ENCODE results near the gene PTPN3.

The PTPN3 gene

DNA sequence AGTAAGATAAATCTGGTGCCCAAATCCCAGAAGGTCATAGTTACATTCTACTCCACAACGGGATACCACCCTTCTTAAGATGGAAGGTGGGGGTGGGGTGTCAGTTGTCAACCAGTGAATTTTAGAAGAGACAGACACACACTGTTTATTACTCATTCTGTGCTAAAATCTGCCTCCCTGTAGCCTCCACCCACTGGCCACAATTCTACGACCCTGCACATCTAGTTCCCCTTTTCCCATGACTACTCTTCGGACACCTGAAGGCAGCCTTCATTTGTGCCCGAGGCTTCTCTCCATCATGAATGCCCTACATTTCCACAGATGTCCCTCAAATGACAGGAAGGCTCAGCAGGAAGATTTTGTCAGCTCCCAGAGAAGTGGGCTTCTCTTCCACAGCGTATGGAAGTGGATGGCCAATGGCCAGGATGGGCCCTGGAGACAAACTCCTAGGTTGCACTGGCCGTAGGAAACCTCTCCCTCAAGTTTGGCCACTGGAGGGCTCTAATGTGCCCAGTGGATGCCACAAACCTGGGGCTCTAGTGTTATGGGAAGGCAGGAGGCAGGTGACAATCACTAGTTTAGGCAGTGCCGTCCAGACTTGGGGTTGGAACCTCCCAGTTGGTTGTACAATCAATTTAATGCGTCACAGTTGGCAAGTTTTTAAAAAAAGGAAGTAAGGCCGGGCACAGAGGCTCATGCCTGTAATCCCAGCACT lies 46.6 kb downstream of the PTPN3 start:
- no peak for DNase-seq

DNA sequence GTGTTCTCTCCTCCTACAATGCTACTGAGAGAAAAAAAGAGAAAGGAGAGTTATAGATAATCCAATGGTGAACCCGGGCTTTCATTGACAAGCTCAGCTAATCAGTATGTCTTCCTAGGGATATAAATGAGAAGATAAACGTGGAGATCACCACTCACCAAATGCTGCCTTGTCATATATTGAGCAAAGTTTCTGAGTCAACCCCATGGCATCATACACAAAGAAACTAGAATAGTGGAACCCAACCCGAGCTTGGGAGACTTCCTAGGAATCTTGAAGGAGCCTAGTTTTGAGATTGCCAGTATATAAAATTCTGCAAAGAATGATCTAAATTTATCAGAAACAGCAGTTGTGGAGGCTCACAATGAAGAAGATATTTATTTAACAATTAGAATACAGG lies 47.8 kb downstream of the PTPN3 start:
- no peak for DNase-seq

DNA sequence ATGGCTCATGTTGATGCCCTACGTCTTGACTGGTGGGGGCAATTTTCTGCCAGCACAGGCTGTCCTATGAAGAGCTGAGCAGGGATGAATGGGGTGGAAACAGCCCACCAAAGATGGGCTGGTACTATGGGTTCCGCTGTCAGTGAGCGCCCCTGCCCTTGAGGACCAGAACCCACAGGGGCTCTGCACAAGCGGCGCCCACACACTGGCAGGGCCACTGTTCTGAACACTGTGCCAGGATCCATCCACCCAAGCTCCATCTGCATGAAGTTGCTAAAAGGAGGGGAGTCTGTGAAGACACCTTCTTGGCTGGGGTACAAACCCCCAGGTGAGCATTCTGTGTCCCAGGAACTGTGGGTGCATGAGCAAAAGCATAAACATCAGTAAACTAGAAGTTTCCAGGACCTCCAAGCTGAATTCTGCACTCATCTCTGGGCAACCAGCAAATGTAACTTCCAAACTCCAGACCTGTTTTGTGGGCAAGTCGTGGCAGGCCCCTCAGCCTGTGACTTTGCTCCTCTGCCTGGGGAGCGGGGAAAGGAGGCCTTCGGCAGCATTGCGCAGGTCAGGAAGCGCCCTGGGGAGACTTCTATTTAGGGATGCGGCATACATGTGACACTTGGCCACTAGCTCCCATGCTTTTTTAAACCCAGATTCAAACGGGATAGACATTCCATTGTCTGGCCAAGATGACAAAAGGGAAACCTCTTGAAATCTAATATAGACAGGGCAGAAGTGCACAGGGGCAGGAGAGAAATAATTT lies 48.9 kb downstream of the PTPN3 start:
- no peak for DNase-seq

DNA sequence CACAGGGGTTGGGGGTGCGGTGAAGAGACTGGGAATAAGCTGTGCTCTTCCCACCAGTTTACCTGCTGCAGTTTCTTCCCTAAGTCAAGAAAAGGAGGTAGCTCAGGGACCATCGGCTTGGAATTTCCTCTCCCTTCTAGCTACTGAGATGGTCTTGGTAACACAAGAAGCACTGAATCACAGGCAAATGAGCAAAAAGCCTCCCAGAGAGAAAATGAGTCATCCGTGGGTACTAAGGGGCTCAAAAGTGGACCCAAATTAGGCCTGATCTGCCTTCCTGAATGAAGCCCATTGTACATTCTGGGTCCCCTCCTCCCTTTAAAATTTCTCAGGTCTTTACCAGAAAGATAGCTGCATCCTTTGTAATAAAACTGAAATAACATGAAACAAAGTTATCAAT lies 49.9 kb downstream of the PTPN3 start:
- DNase-seq = no peak

DNA sequence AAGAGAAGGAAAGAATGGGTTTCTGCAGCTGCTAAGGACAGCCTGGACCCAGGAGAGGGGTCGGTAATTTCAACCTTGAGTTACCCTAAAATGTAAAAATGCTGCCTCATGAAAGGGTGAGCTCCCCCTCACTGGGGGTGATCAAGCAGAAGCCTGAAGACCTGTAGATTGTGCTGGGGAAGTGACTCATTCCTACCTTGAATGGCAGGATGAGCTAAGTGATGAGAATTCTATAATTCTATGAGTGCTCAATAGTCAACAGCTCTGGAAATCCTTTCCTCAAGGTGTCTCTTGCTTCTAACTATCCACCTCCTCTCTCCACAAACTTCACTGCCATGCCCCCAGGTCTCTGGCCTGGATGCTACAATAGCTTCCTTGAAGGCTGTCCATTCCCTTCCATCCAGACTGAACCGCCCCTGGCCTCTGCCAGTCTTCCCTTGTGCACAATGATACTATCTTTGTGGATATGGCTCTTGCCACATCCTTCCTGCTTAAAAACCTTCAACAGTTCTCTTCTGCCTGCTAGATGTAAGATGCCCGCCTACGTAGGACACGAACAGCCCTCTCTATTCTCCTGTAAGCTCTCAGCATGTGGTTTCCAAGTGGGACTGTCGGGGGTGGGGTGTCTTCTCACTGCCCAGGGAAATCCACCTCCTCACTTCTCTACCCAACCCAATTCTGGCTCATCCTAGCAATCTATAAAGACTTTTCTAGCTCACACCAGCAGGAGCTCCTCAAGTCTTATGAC lies 50.6 kb downstream of the PTPN3 start:
- DNase-seq = no peak

DNA sequence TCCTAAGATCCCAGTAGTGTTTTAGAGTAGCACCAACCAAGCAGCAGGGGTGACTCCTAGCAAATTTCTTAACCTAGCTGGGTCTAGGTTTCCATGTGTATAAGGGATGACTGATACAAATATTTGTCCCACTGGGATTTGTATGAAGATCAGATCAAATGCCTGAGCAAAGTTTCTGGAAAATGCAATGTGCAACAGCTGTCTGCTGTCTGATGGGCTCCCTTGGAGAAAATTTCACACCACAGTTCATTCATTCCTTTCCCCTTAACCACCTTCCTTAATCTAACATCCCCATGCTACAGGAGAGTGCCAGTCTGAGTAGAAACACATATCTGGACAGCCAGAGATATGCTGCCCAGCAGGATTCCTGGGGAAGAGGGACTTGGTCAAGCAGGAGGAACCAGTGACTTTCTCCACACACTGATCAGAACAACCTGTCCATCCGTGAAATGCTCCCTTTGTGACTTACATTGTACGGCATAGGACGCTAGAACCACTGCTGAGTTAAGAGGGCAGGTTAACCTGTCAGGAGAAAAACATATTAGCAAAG lies 53.3 kb downstream of the PTPN3 start:
- DNase-seq = no peak

DNA sequence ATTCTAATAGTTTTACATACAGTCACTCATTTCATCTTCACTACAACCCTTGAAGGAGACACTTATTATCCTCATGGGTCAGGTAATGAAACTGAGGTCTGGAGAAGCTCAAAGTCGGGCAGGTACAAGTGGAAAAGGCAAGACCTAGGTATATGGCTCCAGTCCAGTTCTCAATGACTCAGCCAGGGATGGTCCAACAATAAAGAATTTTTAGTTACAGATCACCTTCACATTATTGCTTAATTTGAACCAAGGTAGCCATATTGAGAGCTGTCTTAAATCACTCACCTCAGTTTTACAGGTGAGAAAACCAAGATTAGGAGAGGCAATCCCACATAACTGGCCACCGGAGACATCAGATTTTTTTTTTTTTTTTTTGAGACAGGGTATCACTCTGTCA lies 55.4 kb downstream of the PTPN3 start:
- DNase-seq = no peak

DNA sequence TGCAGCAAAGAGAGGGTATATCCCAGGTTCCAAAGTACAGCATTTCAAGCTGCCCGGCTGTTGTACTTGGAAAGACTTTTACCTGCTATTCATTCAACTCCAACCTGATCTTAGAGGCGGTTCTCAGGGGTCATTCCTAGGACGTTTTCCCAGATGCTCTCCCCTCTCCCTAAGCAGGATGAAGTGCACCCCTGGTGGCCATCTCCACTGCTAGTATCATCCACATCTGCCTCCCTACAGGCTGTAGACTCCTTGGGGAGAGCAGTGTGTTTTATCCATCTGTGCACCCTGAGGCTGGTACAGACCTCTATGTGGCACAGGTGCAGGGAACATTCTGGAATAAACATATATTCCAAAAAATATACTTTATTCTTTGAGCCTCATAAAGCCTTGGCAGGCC lies 56.8 kb downstream of the PTPN3 start:
- DNase-seq = no peak

DNA sequence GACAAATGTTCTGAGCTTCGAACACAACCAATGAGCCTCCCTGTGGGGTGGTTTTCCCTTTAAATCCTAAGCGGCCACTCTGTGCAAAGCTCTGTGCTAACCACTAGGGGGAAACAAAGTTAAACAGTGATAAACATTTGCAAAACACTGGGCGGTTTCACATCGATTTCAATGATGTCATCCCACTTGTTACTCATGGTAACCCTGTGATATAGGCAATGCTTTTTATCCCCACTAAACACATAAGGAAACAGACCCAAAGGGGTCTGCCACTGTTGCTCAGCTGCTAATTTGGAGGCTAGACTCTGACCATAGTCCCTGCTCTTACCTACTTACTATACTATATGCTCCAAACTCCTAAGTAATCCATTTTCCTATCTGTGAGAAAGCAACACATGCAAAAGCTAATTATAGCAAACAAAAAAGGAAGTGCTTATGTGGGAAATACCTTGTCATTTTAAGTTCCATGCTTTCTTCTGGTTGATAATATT lies 57.3 kb downstream of the PTPN3 start:
- DNase-seq = peak; percentile 64

DNA sequence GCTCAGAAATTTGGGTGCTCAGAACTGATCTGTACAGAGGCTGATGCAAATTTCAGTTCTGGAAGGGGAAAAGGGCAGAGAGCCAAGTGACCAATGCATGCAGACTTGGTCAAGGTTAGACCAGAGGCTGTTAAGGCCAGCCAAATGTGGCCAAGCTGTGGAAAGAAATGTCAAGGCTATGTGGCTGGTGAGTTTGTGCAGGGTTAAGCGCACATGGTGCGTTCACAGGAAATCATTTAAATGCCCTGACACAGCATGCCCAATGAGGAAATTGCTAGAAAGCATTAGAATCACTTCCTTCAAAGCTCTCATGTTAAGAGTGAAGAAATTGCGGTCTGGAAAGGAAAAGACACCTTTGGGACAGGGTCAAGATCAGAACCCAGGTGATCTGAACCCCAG lies 58.0 kb downstream of the PTPN3 start:
- no peak for DNase-seq

DNA sequence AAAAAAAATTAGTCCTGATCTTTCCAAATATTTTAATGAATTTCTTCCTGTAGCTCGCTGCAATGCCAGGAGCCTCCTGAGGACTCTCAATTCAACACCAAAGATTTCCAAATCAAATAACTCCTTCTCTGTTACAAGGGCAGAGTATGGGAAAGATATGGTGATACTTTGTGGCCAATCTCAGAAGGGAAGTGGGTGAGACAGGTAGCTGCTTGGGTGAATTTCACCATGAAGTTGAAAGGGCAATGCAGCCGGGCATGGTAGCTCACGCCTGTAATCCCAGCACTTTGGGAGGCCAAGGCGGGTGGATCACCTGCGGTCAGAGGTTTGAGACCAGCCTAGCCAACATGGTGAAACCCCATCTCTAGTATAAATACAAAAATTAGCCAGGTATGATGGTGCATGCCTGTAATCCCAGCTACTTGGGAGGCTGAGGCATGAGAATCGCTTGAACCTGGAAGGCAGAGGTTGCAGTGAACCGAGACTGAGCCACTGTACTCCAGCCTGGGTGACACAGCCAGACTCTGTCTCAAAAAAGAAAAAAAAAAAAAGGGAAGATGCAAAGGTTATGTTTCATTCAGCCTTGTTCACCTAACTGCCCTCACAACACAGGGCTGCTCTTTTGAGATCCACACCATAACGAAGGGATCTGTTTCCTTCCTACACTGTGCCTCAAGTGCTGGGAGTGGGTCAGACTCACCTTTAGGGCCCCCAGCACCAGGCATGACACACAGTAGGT lies 58.6 kb downstream of the PTPN3 start:
- no peak for DNase-seq

DNA sequence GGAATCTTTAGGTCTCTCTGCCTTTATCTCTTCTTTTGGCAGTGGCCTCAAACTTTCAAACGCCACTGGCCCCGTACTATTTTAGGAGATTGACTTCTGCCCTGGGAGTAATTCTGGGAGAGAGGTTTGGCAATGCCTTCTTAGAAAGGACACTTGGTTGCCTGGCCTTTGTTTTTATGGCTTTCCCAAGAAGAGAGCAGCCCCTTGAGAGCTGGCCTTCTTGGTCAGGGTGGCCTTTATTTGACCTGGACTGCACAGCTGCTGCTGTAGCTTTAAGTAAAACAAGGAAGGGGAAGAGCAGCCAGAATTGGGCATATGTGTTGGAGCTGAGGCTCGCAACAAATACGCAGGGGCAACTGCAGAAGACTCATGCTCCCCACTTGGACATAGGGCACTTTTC lies 60.8 kb downstream of the PTPN3 start:
- no peak for DNase-seq

DNA sequence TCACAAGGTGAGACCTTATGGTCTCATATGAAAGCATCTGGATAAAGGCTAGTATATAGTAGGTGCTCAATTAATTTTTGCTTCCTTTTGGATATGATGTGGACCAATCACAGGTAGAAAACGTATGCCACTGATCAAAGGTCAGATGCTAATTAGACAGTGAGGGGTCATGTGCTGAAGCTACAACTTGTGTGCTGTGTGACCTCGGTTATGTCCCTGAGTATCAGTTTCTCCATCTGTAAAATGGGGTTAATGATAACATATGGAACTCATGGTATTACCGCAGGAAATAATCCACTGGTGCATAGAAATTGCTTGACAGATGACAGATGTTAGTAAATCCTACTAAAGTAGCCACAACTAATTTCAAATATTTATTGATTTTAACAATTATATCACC lies 62.0 kb downstream of the PTPN3 start:
- DNase-seq = no peak

DNA sequence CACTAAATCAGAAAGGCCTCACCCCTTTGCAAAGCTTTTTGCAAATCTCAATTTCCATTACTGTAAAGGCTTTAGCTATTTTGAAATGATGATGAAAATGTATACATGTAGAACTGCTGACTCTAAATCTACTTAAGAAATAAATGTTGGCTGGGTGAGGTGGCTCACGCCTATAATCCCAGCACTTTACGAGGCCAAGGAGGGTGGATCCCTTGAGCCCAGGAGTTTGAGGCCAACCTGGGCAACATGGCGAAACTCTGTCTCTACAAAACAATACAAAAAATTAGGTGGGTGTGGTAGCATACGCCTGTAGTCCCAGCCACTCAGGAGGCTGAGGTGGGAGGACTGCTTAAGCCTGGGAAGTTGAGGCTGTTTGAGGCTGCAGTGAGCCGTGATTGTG lies 64.6 kb downstream of the PTPN3 start:
- no peak for DNase-seq

DNA sequence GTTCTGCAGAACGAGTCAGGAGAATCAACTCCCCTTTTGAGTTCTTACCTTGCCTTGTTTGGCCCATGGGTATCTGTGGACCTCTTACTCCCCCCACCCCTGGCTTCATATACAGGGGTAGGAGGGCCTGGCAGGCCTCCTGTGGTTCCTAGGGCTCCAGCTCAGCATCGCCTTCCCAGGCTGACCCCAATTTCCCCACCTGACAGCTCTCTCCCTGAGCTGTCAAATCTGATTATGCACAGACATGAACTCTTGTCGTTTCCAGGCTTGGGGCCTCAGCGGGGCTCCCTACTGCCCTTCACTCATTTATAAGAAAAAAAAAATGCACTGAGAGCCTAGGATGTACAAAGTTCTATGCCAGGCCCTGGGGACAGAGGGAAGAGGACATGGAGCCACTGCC lies 67.9 kb downstream of the PTPN3 start:
- no peak for DNase-seq

DNA sequence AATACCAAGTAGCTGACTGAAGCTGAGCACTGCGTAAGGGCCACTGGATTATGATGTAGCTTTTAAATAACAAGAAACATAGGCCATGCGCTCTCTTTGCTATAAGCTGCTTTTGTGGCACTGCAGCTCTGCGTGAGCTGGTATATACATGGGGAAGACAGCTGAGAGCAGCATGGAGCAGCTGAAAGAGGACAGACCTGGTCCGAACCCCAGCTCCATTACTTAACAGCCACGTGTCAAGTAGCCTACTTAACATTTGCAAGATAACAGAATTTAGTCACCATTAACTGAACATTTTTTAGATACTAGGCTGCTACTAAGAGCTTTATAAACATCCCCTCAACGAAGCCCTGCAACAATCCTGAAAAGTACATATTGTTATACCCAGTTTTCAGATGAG lies 69.3 kb downstream of the PTPN3 start:
- DNase-seq = no peak

DNA sequence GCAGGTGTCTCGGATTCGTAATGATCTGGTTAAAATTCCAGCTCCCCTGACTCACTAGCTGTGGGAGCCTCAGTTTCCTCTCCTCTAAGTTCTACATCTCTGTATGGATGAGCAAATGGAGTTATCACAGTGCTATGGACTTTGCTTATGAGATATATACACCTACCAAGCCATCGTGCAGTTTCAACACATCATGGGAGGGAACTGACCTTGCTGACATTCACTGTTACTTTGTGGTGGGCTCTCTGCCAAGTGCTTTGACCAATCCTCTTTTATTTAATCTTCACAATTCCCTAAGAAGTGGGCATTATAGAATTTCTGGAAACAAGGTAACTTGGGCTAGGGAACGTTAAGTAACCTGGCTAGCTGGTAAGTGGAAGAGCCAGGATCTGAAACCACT lies 70.2 kb downstream of the PTPN3 start:
- DNase-seq = no peak

DNA sequence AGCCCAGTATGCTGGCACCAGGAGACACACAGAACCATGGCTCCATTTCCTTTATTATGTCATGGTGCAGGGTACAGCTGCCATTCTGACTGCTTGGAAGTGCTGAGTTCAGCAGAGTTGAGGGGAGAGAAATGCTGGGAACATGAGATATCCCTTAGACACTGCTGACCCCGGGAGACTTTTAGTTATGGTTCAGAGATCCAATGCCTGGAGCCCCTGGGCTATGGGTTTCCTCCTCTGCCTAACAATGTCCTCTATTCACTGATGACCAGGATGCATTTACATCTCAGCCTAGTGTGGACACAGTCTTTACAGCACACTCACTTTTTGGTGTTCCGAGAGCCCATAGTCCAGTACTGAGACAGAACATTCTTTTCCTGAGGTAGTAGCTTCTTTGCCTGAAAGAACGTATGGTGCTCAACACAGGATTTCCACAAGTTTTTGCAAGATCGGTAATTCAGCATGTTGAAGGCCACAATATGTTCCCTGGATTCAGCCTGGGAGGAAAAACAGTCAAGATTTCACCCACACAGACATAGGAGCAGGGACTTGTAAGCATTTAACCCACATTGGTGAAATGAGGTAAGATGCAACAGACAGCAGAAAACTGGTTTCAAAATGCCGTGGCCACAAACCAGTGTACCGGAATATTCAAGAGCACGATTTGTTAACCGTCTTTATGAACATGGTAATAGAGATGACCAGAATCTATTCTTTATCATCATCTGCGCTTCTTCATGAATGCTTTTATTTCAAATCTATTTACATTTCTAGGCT lies 71.3 kb downstream of the PTPN3 start:
- no peak for DNase-seq

DNA sequence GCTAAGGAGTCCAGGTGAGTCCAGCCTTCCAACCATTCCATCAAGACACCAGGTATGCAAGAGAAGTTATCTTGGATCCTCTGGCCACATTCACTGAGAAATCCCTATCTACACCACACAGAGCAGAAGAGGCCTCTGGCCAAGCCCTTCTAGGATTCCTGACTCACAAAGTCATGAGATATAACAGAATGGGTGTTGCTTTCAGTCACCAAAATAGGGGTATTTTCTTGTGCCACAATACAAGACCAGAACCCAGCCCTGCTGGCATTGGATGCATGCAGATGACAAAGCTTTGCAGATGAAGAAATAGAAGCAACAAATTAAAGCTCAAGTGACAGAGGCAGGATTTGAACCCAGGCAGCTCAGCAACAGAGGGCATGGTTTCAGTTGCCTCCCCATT lies 73.5 kb downstream of the PTPN3 start:
- no peak for DNase-seq

DNA sequence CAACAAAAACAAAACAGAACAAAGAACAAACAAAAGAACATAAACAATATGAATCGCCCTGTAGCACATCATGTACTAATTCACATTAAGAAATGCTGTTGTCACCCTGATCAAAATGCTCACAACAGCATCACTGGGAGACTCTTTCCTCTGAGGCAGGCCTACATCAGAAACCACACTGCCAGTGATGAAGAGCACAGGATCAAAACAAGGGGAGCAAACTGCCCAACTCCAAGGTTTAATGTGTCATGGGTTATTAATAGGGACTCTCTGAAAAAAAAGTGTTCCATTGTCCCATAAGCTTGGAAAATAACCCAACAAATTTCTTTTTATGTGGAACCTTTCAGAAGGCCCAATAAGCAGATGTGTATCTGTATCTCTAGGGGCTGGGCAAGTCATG lies 74.2 kb downstream of the PTPN3 start:
- DNase-seq = no peak

DNA sequence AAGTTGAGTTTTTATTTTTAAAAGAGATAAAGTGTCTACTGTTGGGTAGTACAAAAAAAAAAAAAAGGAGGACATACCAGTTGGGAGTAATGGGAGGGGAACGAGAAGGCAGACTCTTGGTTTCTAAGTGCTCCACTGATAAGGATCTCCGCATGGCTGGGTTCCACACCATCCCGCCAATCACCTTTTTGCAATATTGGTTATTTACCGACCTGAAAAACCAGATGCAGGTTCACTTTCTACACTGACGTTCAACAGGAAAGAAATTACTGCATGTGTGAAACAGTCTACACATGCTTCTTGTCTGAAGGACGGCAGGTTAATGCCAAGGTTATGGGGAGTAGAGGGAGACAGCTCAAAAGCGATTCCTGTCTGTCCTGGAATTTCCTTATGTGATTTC lies 75.5 kb downstream of the PTPN3 start:
- DNase-seq = no peak

Measured in activated CD8-positive, alpha-beta memory T cell treated with anti-CD3 and anti-CD28 coated beads for 24 hours (primary cell).